GM12892 (cell line): Measurements from ENCODE around the gene NRN1L.

Experiments used
- POLR2A ChIP-seq: IDR thresholded peaks from 2 replicates; pipeline ENCODE4 v1.6.1; 2011; ENCODE audit warnings: low read depth, low read length, control low read depth
- POLR2AphosphoS5 ChIP-seq: IDR thresholded peaks from 2 replicates; pipeline ENCODE4 v1.6.1; 2011; ENCODE audit warnings: low read depth, low read length, control low read depth

- no peak for TF ChIP-seq POLR2A
- TF ChIP-seq POLR2AphosphoS5 = no peak
Observed at GRCh38 chr16:67923414-67924116, 38.9 kb downstream of the NRN1L start.
